SIG-M5 treated with dmso at 0.1 percent for 504 hours (cell line): ENCODE data around the gene TEAD3.
A peak's percentile ranks its signal among the peaks of the same experiment; 100 is the strongest.
"Not testable (repeated sequence)": the region's sequence is repeated elsewhere in the genome, so short reads cannot be mapped to it uniquely, and the experiment has no call there.

ENCODE experiments used
- DNase-seq: peaks from one replicate; lab custom pipeline; 2025; ENCODE audit not compliant: unreplicated experiment; lab: John Stamatoyannopoulos, UW

TEAD3 gene

GRCh38 chr6:35452183-35453090 is 44.4 kb downstream of the TEAD3 start, which contains the start of gene FANCE:
Gene FANCE (plus strand): TSS chr6:35452338. CDS start chr6:35452546, 208 bp downstream.
- peak; percentile 77 for DNase-seq

GRCh38 chr6:35451354-35452182 is 45.3 kb downstream of the TEAD3 start:
- no peak for DNase-seq

- peak; percentile 82 for DNase-seq
These were observed 47.5 kb downstream of the TEAD3 start for GRCh38 chr6:35449287-35449881.

GRCh38 chr6:35448191-35448590 is 48.7 kb downstream of the TEAD3 start:
- no peak for DNase-seq

- DNase-seq, result no peak
These were observed 51.2 kb downstream of the TEAD3 start for GRCh38 chr6:35445691-35446090.

GRCh38 chr6:35443341-35444030 is 53.4 kb downstream of the TEAD3 start:
- no peak for DNase-seq

- no peak for DNase-seq
These were observed 54.2 kb downstream of the TEAD3 start for GRCh38 chr6:35442693-35443092.

GRCh38 chr6:35441642-35442041 is 55.2 kb downstream of the TEAD3 start:
- DNase-seq, result no peak

- no peak for DNase-seq
These were observed 55.7 kb downstream of the TEAD3 start for GRCh38 chr6:35441205-35441604.

- no peak for DNase-seq
These were observed 57.6 kb downstream of the TEAD3 start for GRCh38 chr6:35439308-35439707.

- not testable (repeated sequence) for DNase-seq
These were observed 58.4 kb downstream of the TEAD3 start for GRCh38 chr6:35438378-35439065.

- DNase-seq, result no peak
These were observed 60.6 kb downstream of the TEAD3 start for GRCh38 chr6:35436071-35436857.

- DNase-seq, result no peak
These were observed 61.6 kb downstream of the TEAD3 start for GRCh38 chr6:35435074-35435837.

- DNase-seq, result not testable (repeated sequence)
These were observed 64.2 kb downstream of the TEAD3 start for GRCh38 chr6:35432702-35433101.

- no peak for DNase-seq
These were observed 64.6 kb downstream of the TEAD3 start for GRCh38 chr6:35432291-35432690.

- no peak for DNase-seq
These were observed 67.4 kb downstream of the TEAD3 start for GRCh38 chr6:35429463-35429862.

- no peak for DNase-seq
These were observed 68.3 kb downstream of the TEAD3 start for GRCh38 chr6:35428421-35429149.

- no peak for DNase-seq
These were observed 69.0 kb downstream of the TEAD3 start for GRCh38 chr6:35427851-35428321.
